ENCODE measurements around the gene FADS3. TPM values are rescaled to one million over a fixed set of nuclear protein-coding genes. Genes with fewer than 3 reads are reported as not detected.

The FADS3 gene
- total RNA-seq, 1 donor from 2014 or later = 10.1 TPM

DNA sequence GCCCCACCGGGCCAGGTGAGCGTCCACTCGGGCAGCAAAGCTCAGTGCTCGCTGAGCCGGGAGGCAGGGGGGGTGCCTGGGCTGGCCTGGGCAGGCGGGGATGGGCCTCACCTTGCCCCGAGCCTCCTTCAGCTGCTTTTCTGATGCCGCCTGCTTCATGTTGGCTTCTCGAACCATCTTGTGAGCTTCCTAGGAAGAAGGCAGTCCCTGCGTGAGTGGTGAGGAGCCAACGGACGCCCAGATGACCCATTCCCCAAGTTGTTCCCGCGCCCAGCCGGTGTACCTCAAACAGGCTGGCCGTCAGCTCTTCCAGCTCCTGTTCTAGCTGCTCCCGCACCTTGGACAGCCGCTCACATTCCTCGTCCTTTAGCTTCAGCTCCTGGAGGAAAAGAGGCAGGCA, 15.9 kb upstream of the FADS3 start:
- peaks cover 3% of the 10 kb centered on the region for H3F3A ChIP-seq (ENCODE audit: low read depth)
- no peaks in the 10 kb centered on the region for H4K20me1 ChIP-seq (ENCODE audit: low read depth)
- Mint-ChIP-seq H3K9me3 (no peaks in the 10 kb centered on the region), H3K36me3 (no peaks in the 10 kb centered on the region), H3K27me3 (ENCODE audit: insufficient read depth, low read depth) (peaks cover 8% of the 10 kb centered on the region), H3K4me1 (peaks cover 15% of the 10 kb centered on the region), H3K27ac (no peak overlapping the region), H3K4me3 (no peak overlapping the region)
- no peaks in the 10 kb centered on the region for H3K27me3 ChIP-seq
- H3K36me3 ChIP-seq = no peaks in the 10 kb centered on the region
- no peaks in the 10 kb centered on the region for H3K79me2 ChIP-seq (ENCODE audit: low read depth)
- H3K27ac ChIP-seq = no peak overlapping the region
- H3K4me1 ChIP-seq = peaks cover 12% of the 10 kb centered on the region
- no peaks in the 10 kb centered on the region for H3K9me3 ChIP-seq (ENCODE audit: low read depth)
- DNase-seq (ENCODE audit: low spot score) = peak; percentile 33
- H3K4me2 ChIP-seq = no peak overlapping the region
- no peak overlapping the region for H2AFZ ChIP-seq (replicated peaks)
- H3K9ac ChIP-seq = no peak overlapping the region
- no peak overlapping the region for H3K4me3 ChIP-seq
- TF ChIP-seq EZH2phosphoT487 (IDR thresholded peaks at IDR 0.05) (no peak), EZH2 (IDR thresholded peaks at IDR 0.05) (no peak)
- TF ChIP-seq, protein P1, sequence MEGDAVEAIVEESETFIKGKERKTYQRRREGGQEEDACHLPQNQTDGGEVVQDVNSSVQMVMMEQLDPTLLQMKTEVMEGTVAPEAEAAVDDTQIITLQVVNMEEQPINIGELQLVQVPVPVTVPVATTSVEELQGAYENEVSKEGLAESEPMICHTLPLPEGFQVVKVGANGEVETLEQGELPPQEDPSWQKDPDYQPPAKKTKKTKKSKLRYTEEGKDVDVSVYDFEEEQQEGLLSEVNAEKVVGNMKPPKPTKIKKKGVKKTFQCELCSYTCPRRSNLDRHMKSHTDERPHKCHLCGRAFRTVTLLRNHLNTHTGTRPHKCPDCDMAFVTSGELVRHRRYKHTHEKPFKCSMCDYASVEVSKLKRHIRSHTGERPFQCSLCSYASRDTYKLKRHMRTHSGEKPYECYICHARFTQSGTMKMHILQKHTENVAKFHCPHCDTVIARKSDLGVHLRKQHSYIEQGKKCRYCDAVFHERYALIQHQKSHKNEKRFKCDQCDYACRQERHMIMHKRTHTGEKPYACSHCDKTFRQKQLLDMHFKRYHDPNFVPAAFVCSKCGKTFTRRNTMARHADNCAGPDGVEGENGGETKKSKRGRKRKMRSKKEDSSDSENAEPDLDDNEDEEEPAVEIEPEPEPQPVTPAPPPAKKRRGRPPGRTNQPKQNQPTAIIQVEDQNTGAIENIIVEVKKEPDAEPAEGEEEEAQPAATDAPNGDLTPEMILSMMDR (IDR thresholded peaks at IDR 0.05) = no peak

DNA sequence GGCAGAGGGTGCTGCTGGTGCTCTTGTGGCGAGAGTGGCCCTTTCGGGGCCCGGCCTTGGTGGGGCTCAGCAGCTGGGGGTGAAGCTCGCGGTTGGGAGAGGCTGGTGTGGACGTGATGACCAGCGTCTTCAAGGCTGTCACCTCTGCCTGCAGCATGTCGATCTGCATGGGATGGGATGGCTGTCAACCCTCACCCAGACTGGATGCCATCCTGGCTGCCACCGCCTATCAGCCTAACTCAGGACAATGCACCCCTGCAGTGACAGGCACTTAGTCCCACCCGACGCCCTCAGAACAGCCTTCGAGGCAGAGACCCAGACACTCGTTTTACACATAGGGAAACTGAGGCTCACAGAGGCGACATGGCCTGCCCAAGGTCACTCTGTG, 15.2 kb upstream of the FADS3 start:
- H3K9ac ChIP-seq = no peak overlapping the region
- no peaks in the 10 kb centered on the region for H3K36me3 ChIP-seq
- H3K4me3 Mint-ChIP-seq = no peak overlapping the region
- no peak overlapping the region for H3K4me3 ChIP-seq
- H3K4me2 ChIP-seq = no peak overlapping the region
- no peaks in the 10 kb centered on the region for H3K9me3 Mint-ChIP-seq
- no peak overlapping the region for H3K27ac ChIP-seq
- no peak for TF ChIP-seq EZH2phosphoT487 (IDR thresholded peaks at IDR 0.05)
- no peak for TF ChIP-seq EZH2 (IDR thresholded peaks at IDR 0.05)
- TF ChIP-seq, protein P1 (IDR thresholded peaks at IDR 0.05) = no peak
- no peaks in the 10 kb centered on the region for H3K9me3 ChIP-seq (ENCODE audit: low read depth)
- H3K36me3 Mint-ChIP-seq = no peaks in the 10 kb centered on the region
- no peak overlapping the region for H2AFZ ChIP-seq (replicated peaks)
- H3F3A ChIP-seq (ENCODE audit: low read depth) = peaks cover 3% of the 10 kb centered on the region
- H3K27me3 Mint-ChIP-seq (ENCODE audit: insufficient read depth, low read depth) = peaks cover 8% of the 10 kb centered on the region
- H4K20me1 ChIP-seq (ENCODE audit: low read depth) = no peaks in the 10 kb centered on the region
- no peaks in the 10 kb centered on the region for H3K79me2 ChIP-seq (ENCODE audit: low read depth)
- no peaks in the 10 kb centered on the region for H3K27me3 ChIP-seq
- peaks cover 12% of the 10 kb centered on the region for H3K4me1 ChIP-seq
- H3K4me1 Mint-ChIP-seq = peaks cover 15% of the 10 kb centered on the region
- H3K27ac Mint-ChIP-seq = peak overlapping the region; percentile 33
- DNase-seq (ENCODE audit: low spot score) = no peak

DNA sequence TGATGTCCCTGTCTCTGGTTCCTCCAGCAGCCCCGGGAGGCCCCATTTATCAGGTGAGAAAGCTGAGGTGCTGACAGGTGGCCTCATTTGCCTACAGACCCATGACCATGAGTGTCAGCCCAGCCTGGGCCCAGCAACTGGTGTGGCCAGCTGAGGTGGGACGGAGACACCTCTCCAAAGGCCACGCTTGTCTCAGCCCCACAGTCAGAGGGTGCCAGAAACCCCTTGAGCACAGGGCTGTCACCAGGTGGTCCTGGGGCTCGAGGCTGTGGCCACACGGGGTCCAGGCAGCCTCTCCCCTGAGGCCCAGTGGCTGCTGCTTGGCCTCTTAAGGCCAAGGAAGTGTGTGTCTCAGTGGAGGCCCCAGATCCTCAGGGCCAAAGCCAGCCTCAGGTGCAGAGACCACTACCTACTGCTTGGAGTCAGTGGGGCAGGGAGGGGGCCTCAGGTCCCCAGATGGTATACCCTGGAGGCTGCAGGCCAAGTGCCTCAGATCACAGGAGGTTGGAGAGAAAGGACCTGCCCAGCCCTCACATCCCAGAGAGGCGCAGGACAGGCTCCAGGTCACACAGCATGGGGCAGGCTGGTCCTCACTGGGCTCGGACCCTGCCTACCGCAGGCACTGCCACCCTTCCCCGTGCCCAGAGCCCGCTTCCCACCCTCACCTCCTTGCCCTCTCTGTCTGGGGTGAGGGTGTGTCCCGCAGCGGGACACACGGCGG, 14.6 kb upstream of the FADS3 start:
- no peaks in the 10 kb centered on the region for H4K20me1 ChIP-seq (ENCODE audit: low read depth)
- no peaks in the 10 kb centered on the region for H3K9me3 ChIP-seq (ENCODE audit: low read depth)
- no peak overlapping the region for H3K4me3 ChIP-seq
- no peaks in the 10 kb centered on the region for H3K27me3 ChIP-seq
- no peak overlapping the region for H3K9ac ChIP-seq
- no peak for DNase-seq (ENCODE audit: low spot score)
- no peak overlapping the region for H2AFZ ChIP-seq (replicated peaks)
- H3K27ac ChIP-seq = no peak overlapping the region
- no peaks in the 10 kb centered on the region for H3K36me3 Mint-ChIP-seq
- no peaks in the 10 kb centered on the region for H3K79me2 ChIP-seq (ENCODE audit: low read depth)
- H3K4me1 ChIP-seq = peaks cover 12% of the 10 kb centered on the region
- TF ChIP-seq EZH2phosphoT487 (IDR thresholded peaks at IDR 0.05) = no peak
- no peak for TF ChIP-seq EZH2 (IDR thresholded peaks at IDR 0.05)
- TF ChIP-seq, protein P1 (IDR thresholded peaks at IDR 0.05) = no peak
- peaks cover 8% of the 10 kb centered on the region for H3K27me3 Mint-ChIP-seq (ENCODE audit: insufficient read depth, low read depth)
- no peaks in the 10 kb centered on the region for H3K36me3 ChIP-seq
- H3K9me3 Mint-ChIP-seq = no peaks in the 10 kb centered on the region
- peaks cover 3% of the 10 kb centered on the region for H3F3A ChIP-seq (ENCODE audit: low read depth)
- no peak overlapping the region for H3K4me3 Mint-ChIP-seq
- H3K4me1 Mint-ChIP-seq = peaks cover 15% of the 10 kb centered on the region
- no peak overlapping the region for H3K4me2 ChIP-seq
- H3K27ac Mint-ChIP-seq = no peak overlapping the region
